SK-N-SH (cell line): ENCODE results near the gene USP10. TPM values are rescaled to one million over a fixed set of nuclear protein-coding genes. Genes with fewer than 3 reads are reported as not detected.

Experiments
- CTCF ChIA-PET: fragments of 300-600, 350-600 bp; formaldehyde crosslinking; extraction: SDS; loops from one replicate; lab custom pipeline; 2021; lab: Yijun Ruan, JAX
- POLR2A ChIA-PET: fragments of 350-600 bp; sonication (Branson Sonifier 250); formaldehyde crosslinking; extraction: SDS; loops from one replicate; lab custom pipeline; 2020; ENCODE audit warnings: antibody characterized with exemption, inconsistent platforms; lab: Yijun Ruan, JAX
- DNase-seq: peaks from one replicate; pipeline ENCODE4 v3.0.0; 2012
- H2AFZ ChIP-seq: fragments of 200-600 bp; sonication (generic); 2 replicates; pipeline ENCODE4 v1.8.1; 2016; ENCODE audit warnings: antibody characterized with exemption, mild to moderate bottlenecking, low read depth
- H3F3A ChIP-seq: fragments of 200-600 bp; sonication (generic); replicated peaks from 2 replicates; pipeline ENCODE3; 2016; ENCODE audit warnings: antibody characterized with exemption, mild to moderate bottlenecking; ENCODE audit not compliant: insufficient read depth
- H3K27ac ChIP-seq, 2 experiments: fragments of 200-500 bp in 1 of 2; fragments of 200-600 bp in 1 of 2; sonication (Bioruptor generic) in 1 of 2; sonication (generic), shearing (Covaris generic) in 1 of 2; 2 replicates each; pipeline versions ENCODE4 v1.5.1 to v1.6.1; 2014 to 2016; ENCODE audit warnings: low read depth in 2 of 2, inconsistent platforms in 1 of 2, low read length in 1 of 2, mild to moderate bottlenecking in 1 of 2, mixed read lengths in 1 of 2
- H3K27me3 ChIP-seq: fragments of 200-600 bp; sonication (generic), shearing (Covaris generic); 2 replicates; pipeline ENCODE4 v1.6.1; 2016; ENCODE audit warnings: mixed run types; ENCODE audit not compliant: insufficient read depth
- H3K36me3 ChIP-seq, 2 experiments: fragments of 200-500 bp in 1 of 2; fragments of 200-600 bp in 1 of 2; sonication (Bioruptor generic) in 1 of 2; sonication (generic) in 1 of 2; replicated peaks in 1 of 2; 2 replicates each; pipeline versions ENCODE3 to v1.5.1; 2014 to 2016; ENCODE audit warnings: low read length in 1 of 2, mild to moderate bottlenecking in 1 of 2; ENCODE audit not compliant: insufficient read depth in 2 of 2, control insufficient read depth in 1 of 2
- H3K4me1 ChIP-seq, 2 experiments: fragments of 200-500 bp in 1 of 2; fragments of 200-600 bp in 1 of 2; sonication (Bioruptor generic) in 1 of 2; sonication (generic), shearing (Covaris generic) in 1 of 2; 2 replicates each; pipeline versions ENCODE4 v1.5.1 to v1.6.1; 2014 to 2016; ENCODE audit warnings: low read depth in 1 of 2, low read length in 1 of 2, mixed run types in 1 of 2; ENCODE audit not compliant: insufficient read depth in 2 of 2, control insufficient read depth in 1 of 2
- H3K4me2 ChIP-seq: fragments of 200-600 bp; sonication (generic), shearing (Covaris generic); 2 replicates; pipeline ENCODE4 v1.6.1; 2017; ENCODE audit warnings: mixed run types
- H3K4me3 ChIP-seq, 2 experiments: fragments of 200-500 bp in 1 of 2; fragments of 200-600 bp in 1 of 2; sonication (Bioruptor generic) in 1 of 2; sonication (generic), shearing (Covaris generic) in 1 of 2; 2 replicates each; pipeline versions ENCODE4 v1.5.1 to v1.8.1; 2014 to 2016; ENCODE audit warnings: low read depth in 2 of 2, inconsistent platforms in 1 of 2, low read length in 1 of 2, mild to moderate bottlenecking in 1 of 2, mixed read lengths in 1 of 2, moderate library complexity in 1 of 2
- H3K79me2 ChIP-seq: fragments of 200-600 bp; sonication (generic); 2 replicates; pipeline ENCODE4 v1.8.1; 2017; ENCODE audit warnings: mild to moderate bottlenecking; ENCODE audit not compliant: insufficient read depth
- H3K9ac ChIP-seq: fragments of 200-600 bp; sonication (generic); 2 replicates; pipeline ENCODE4 v1.6.1; 2017; ENCODE audit warnings: mixed run types
- H3K9me2 ChIP-seq: fragments of 200-600 bp; sonication (generic); 2 replicates; pipeline ENCODE4 v1.6.1; 2017; ENCODE audit warnings: mixed run types
- H3K9me3 ChIP-seq: fragments of 200-600 bp; sonication (generic); 2 replicates; pipeline ENCODE4 v1.6.1; 2017; ENCODE audit warnings: mixed run types, mild to moderate bottlenecking, moderate library complexity
- H4K20me1 ChIP-seq: fragments of 200-600 bp; sonication (generic); 2 replicates; pipeline ENCODE4 v1.6.1; 2017; ENCODE audit warnings: mild to moderate bottlenecking, mixed run types; ENCODE audit not compliant: insufficient read depth
- ELF1 ChIP-seq: IDR thresholded peaks from 2 replicates; pipeline ENCODE4 v1.4.0; 2012
- EP300 ChIP-seq, 2 experiments: IDR thresholded peaks; 2 replicates each; pipeline versions ENCODE4 v1.4.0 to v1.6.1; 2012; ENCODE audit warnings: borderline replicate concordance in 1 of 2, low read depth in 1 of 2, low read length in 1 of 2
- FOXJ3 ChIP-seq: sonication (generic); formaldehyde crosslinking; IDR thresholded peaks from 2 replicates; pipeline ENCODE4 v1.5.1; 2020; ENCODE audit warnings: mild to moderate bottlenecking, missing genetic modification reagents
- GABPA ChIP-seq: IDR thresholded peaks from 2 replicates; pipeline ENCODE4 v1.4.0; 2012; ENCODE audit warnings: low read depth, mild to moderate bottlenecking
- GATA2 ChIP-seq: sonication (generic); formaldehyde crosslinking; IDR thresholded peaks from 2 replicates; pipeline ENCODE4 v1.5.0; 2020; ENCODE audit warnings: mild to moderate bottlenecking, missing genetic modification reagents
- JUND ChIP-seq: IDR thresholded peaks from 2 replicates; pipeline ENCODE4 v1.4.0; 2012
- MEF2A ChIP-seq: IDR thresholded peaks from 2 replicates; pipeline ENCODE4 v1.4.0; 2012; ENCODE audit warnings: low read depth, borderline replicate concordance
- MXI1 ChIP-seq: IDR thresholded peaks from 2 replicates; pipeline ENCODE4 v1.6.1; 2012; ENCODE audit warnings: mild to moderate bottlenecking, low read depth, low read length, improper control_type of control experiment
- NFIC ChIP-seq: IDR thresholded peaks from 2 replicates; pipeline ENCODE4 v1.4.0; 2012; ENCODE audit warnings: borderline replicate concordance
- NRF1 ChIP-seq: IDR thresholded peaks from 2 replicates; pipeline ENCODE4 v1.6.1; 2012; ENCODE audit warnings: low read depth, mild to moderate bottlenecking, low read length
- POLR2AphosphoS5 ChIP-seq: IDR thresholded peaks from 2 replicates; pipeline ENCODE4 v1.6.1; 2012; ENCODE audit warnings: low read depth, low read length
- RFX5 ChIP-seq: IDR thresholded peaks from 2 replicates; pipeline ENCODE4 v1.6.1; 2012; ENCODE audit warnings: mild to moderate bottlenecking, improper control_type of control experiment, low read length
- RXRA ChIP-seq: IDR thresholded peaks from 2 replicates; pipeline ENCODE4 v1.4.0; 2012; ENCODE audit warnings: low read depth, mild to moderate bottlenecking, borderline replicate concordance
- SIN3A ChIP-seq: IDR thresholded peaks from 2 replicates; pipeline ENCODE4 v1.6.1; 2012; ENCODE audit warnings: low read depth, mild to moderate bottlenecking, low read length, moderate library complexity, borderline replicate concordance
- SMC3 ChIP-seq: IDR thresholded peaks from 2 replicates; pipeline ENCODE4 v1.6.1; 2012; ENCODE audit warnings: low read depth, low read length, improper control_type of control experiment
- TCF12 ChIP-seq: IDR thresholded peaks from 2 replicates; pipeline ENCODE4 v1.4.0; 2012
- WGBS: methylation state at CpG from one replicate; pipeline ENCODE4 v1.1.6; 2017; ENCODE audit warnings: low lambda C conversion rate; 5-methylcytosine and 5-hydroxymethylcytosine counted together
- polyA plus RNA-seq, 3 experiments: library from polyadenylated mRNA; depleted of rRNA; stranded (reverse); fragments of >200 nt; gene quantifications; 2 replicates each; pipeline ENCODE4 v1.2.3, GENCODE V29; 2012
- TF ChIP-seq, protein P1 (sequence below): fragments of 200-600 bp; sonication (generic); IDR thresholded peaks from 2 replicates; pipeline ENCODE4 v1.6.1; 2017; ENCODE audit warnings: antibody characterized with exemption, mild to moderate bottlenecking, moderate library complexity
- TF ChIP-seq, protein P2 (sequence below): IDR thresholded peaks from 2 replicates; pipeline ENCODE4 v1.4.0; 2012; ENCODE audit warnings: low read depth
- TF ChIP-seq, protein P3 (sequence below): IDR thresholded peaks from 2 replicates; pipeline ENCODE4; 2012
- TF ChIP-seq, protein P4 (sequence below): fragments of 150-350 bp; IDR thresholded peaks from 2 replicates; pipeline ENCODE4 v1.6.1; 2017; ENCODE audit warnings: antibody characterized with exemption, low read length, low read depth, borderline replicate concordance

USP10 gene
- polyA plus RNA-seq, 1 of the 3 experiments (the other 2 are of a cell fraction) = 49.2 TPM

DNA sequence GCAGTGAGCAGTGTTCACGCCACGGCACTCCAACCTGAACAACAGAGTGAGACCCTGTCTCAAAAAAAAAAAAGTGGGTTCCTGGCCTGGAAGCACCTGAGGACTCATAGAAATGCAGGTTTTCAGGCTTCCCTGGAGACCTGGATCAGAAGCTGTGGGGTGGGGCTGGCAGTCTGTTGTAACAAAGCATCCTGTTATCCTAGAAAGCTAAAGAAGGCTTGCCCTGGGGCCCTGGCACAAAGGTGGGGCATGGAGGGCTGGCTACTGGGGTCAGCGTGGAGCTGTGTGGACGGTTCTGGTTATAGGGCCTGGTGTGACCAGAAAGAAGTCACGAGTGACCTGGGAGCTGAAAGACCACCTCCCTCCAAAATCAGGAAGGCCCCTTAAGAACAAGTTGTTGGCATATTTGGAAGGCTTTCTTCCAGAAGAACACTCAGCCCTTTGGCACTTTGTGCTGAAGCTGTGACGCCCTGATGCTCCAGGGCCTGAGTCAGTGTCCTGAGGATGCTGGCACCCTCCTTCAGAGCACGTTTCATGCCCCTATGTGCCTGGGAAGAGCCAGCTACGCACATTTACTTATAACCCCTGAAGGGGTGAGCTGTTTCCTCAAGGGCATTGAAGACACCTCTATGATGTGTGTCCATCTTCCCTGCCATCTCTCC is 126.2 kb downstream of the USP10 start:
- no peaks in the 10 kb centered on the region for H3K27me3 ChIP-seq
- no peak overlapping the region for H3K4me3 ChIP-seq
- ChIA-PET POLR2A (interaction anchor here (0.6 kb wide), 2 partner anchors 101 to 522 kb away, joined by 3 read pairs; no protein-coding TSS in a partner anchor), CTCF (interaction anchor here (0.7 to 1.6 kb wide), 9 partner anchors 24 to 204 kb away, joined by 3 to 7 read pairs (median 3); no protein-coding TSS in a partner anchor)
- TF ChIP-seq MXI1 (no peak), JUND (no peak), NFIC (no peak), RXRA (no peak), SMC3 (no peak), GABPA (no peak), SIN3A (no peak), ELF1 (no peak), POLR2AphosphoS5 (no peak), GATA2 (CRISPR knock-in tag) (no peak), RFX5 (no peak), EP300 (IDR thresholded peaks at IDR 0.05; ENCODE audit: borderline replicate concordance in 1 of 2, low read depth in 1 of 2, low read length in 1 of 2) (no peak), FOXJ3 (CRISPR knock-in tag) (no peak)
- TF ChIP-seq, protein P1, sequence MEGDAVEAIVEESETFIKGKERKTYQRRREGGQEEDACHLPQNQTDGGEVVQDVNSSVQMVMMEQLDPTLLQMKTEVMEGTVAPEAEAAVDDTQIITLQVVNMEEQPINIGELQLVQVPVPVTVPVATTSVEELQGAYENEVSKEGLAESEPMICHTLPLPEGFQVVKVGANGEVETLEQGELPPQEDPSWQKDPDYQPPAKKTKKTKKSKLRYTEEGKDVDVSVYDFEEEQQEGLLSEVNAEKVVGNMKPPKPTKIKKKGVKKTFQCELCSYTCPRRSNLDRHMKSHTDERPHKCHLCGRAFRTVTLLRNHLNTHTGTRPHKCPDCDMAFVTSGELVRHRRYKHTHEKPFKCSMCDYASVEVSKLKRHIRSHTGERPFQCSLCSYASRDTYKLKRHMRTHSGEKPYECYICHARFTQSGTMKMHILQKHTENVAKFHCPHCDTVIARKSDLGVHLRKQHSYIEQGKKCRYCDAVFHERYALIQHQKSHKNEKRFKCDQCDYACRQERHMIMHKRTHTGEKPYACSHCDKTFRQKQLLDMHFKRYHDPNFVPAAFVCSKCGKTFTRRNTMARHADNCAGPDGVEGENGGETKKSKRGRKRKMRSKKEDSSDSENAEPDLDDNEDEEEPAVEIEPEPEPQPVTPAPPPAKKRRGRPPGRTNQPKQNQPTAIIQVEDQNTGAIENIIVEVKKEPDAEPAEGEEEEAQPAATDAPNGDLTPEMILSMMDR = no peak
- H3K4me2 ChIP-seq = 0 out of 2 replicates have a peak overlapping the region, but pooled peaks have one; percentile 19
- DNase-seq = no peak
- WGBS = 95% methylated on average over 8 of the region's 8 CpGs
- 0 out of 2 replicates have a peak overlapping the region, but pooled peaks have one; percentile 85 for H2AFZ ChIP-seq
- H4K20me1 ChIP-seq = no peaks in the 10 kb centered on the region
- peak overlapping the region; percentile 58 to 73 for H3K27ac ChIP-seq
- peaks cover 18 to 28% of the 10 kb centered on the region in 2 experiments; a peak in 2 of 4 replicates for H3K4me1 ChIP-seq
- H3K9me2 ChIP-seq = no peaks in the 10 kb centered on the region
- peaks cover 17% of the 10 kb centered on the region for H3F3A ChIP-seq
- peak overlapping the region; percentile 49 for H3K9ac ChIP-seq
- no peaks in the 10 kb centered on the region for H3K79me2 ChIP-seq
- no peaks in the 10 kb centered on the region for H3K36me3 ChIP-seq
- no peaks in the 10 kb centered on the region for H3K9me3 ChIP-seq

DNA sequence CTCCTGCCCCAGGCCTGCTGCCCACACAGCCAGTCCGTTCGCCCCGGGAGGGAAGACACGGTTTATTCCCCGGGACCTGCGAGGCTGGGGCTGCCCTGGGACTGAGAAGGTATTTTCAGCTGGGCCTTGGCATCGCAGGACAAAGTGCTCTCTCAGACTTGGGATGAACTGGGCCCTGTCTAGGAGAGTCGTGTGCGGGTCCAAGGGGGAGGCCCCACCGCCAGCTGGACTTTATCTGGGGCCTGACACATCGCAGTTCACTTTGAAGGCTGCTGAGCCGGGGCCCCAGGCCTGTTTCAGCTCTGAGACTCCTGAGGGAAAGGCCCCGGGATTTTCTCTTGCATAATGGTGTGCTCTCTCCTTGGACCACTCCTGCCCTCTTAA is 126.8 kb downstream of the USP10 start:
- CTCF ChIA-PET = interaction anchor here (0.7 to 1.6 kb wide), 8 partner anchors 35 to 204 kb away, joined by 3 to 7 read pairs (median 4); no protein-coding TSS in a partner anchor
- POLR2A ChIA-PET = interaction anchor here (0.6 kb wide), 1 partner anchor 521 kb away, joined by 3 read pairs; no protein-coding TSS in a partner anchor
- peak overlapping the region; percentile 85 for H2AFZ ChIP-seq

More for the DNA sequence above, 126.8 kb downstream of the USP10 start:
- H3K4me3 ChIP-seq = no peak overlapping the region
- H4K20me1 ChIP-seq = no peaks in the 10 kb centered on the region
- no peaks in the 10 kb centered on the region for H3K36me3 ChIP-seq
- H3F3A ChIP-seq = peaks cover 17% of the 10 kb centered on the region
- H3K27me3 ChIP-seq = no peaks in the 10 kb centered on the region
- no peaks in the 10 kb centered on the region for H3K9me3 ChIP-seq
- peak; percentile 73 for DNase-seq
- no peaks in the 10 kb centered on the region for H3K79me2 ChIP-seq
- 66% methylated on average over 11 of the region's 13 CpGs for WGBS
- peaks cover 18 to 28% of the 10 kb centered on the region in 2 experiments; a peak in 2 of 4 replicates for H3K4me1 ChIP-seq
- H3K4me2 ChIP-seq = 0 out of 2 replicates have a peak overlapping the region, but pooled peaks have one; percentile 19
- H3K9me2 ChIP-seq = no peaks in the 10 kb centered on the region
- H3K27ac ChIP-seq = peak overlapping the region; percentile 58 to 73
- TF ChIP-seq NRF1 (no peak), TCF12 (peak; percentile 38; the same call in 1 of the 2 replicates), MEF2A (no peak), SMC3 (no peak), SIN3A (no peak)
- TF ChIP-seq, protein P2, sequence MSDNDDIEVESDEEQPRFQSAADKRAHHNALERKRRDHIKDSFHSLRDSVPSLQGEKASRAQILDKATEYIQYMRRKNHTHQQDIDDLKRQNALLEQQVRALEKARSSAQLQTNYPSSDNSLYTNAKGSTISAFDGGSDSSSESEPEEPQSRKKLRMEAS = peak; percentile 33; the same call in 1 of the 2 replicates
- TF ChIP-seq, protein P3, sequence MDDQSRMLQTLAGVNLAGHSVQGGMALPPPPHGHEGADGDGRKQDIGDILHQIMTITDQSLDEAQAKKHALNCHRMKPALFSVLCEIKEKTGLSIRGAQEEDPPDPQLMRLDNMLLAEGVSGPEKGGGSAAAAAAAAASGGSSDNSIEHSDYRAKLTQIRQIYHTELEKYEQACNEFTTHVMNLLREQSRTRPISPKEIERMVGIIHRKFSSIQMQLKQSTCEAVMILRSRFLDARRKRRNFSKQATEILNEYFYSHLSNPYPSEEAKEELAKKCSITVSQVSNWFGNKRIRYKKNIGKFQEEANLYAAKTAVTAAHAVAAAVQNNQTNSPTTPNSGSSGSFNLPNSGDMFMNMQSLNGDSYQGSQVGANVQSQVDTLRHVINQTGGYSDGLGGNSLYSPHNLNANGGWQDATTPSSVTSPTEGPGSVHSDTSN = peak; percentile 42; the same call in 1 of the 2 replicates
- TF ChIP-seq, protein P4, sequence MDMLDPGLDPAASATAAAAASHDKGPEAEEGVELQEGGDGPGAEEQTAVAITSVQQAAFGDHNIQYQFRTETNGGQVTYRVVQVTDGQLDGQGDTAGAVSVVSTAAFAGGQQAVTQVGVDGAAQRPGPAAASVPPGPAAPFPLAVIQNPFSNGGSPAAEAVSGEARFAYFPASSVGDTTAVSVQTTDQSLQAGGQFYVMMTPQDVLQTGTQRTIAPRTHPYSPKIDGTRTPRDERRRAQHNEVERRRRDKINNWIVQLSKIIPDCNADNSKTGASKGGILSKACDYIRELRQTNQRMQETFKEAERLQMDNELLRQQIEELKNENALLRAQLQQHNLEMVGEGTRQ = no peak
- peak overlapping the region; percentile 49 for H3K9ac ChIP-seq
